ENCODE results near the gene LAMTOR3. TPM values are rescaled to one million over a fixed set of nuclear protein-coding genes. Genes with fewer than 3 reads are reported as not detected.
A peak's percentile ranks its signal among the peaks of the same experiment; 100 is the strongest.

The LAMTOR3 gene
- polyA plus RNA-seq (2013, experiment 1 of 2; ENCODE audit: insufficient read length) = 33.5 TPM
- polyA plus RNA-seq (2013, experiment 2 of 2; ENCODE audit: insufficient read length) = 35.9 TPM

DNA sequence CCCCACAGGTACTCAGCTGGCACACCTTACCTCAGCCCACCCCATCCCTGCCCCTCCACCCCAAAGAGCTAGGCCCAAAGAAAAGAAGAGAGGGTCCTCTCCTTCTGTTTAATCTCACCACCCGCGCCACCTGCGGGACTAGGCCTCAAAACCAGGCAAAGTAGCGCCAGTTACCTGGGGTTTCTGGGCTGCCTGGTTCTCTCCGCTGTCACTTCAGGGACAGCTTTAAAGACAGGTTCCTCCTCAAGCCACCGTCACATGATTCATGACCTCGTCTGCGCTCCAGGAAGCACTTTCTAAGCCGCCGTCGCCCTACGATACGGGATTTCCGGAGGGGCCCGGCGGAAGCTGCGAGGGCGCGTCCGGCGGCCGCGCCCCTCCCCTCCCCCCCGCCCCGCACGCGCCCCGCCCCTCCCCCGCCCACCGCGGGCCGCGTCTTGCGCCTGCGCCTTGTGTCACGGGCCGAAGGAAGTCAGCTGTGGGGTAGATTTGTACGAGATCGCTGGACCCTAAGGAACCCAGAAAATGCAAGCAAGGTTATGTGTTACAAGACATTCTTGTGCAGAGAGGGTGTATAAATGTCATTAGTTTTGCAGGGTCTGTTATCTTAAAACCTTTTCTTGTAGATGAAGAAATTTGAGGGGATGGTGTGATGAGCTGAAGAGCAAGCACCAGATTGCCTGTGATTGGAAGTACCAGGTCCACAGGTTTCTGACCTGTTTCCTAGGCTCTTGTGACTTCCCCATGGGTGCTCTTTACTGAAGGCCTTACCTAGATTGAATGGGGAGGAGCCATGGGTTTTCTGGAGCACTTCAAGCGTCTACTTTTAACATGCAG, at the start of gene LAMTOR3:
Gene LAMTOR3 (minus strand): TSS at position 267 of the 837 bp plus-strand sequence. CDS start 464 bp downstream, outside the sequence.
- peak; percentile 90 for DNase-seq

DNA sequence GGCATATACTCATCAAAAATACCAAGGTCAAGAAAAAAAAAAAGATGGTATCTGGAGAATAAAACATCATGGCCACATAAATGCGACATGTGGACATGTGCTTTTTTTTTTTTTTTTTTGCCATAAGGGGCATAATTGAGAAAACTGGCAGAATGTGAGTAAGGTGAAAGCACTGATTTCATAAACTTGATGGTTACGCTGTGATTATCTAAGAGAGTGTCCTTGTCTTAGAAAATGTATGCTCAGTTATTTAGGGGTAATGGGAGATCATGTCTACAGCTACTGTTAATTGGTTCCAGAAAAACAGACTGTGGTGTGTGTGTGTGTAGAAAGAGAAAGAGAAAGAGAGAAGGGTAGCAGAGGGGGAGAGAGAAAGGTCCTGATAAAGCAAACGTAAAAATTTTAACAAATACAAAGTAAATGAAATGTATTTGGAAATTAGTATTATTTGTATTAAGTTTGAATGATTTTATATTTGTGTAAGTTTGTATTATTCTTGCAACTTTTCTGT, 44.1 kb upstream of the LAMTOR3 start:
- DNase-seq = no peak

GRCh38 chr4:99934891-99935290, 40.7 kb upstream of the LAMTOR3 start:
- no peak for DNase-seq

- no peak for DNase-seq
Observed at GRCh38 chr4:99927566-99927965, 33.3 kb upstream of the LAMTOR3 start.

GRCh38 chr4:99921174-99921573, 26.9 kb upstream of the LAMTOR3 start:
- DNase-seq = no peak

- no peak for DNase-seq
Observed at GRCh38 chr4:99918656-99919055, 24.4 kb upstream of the LAMTOR3 start.

GRCh38 chr4:99917575-99917974, 23.3 kb upstream of the LAMTOR3 start:
- DNase-seq = no peak

GRCh38 chr4:99915449-99915848, 21.2 kb upstream of the LAMTOR3 start:
- DNase-seq = peak; percentile 6

DNA sequence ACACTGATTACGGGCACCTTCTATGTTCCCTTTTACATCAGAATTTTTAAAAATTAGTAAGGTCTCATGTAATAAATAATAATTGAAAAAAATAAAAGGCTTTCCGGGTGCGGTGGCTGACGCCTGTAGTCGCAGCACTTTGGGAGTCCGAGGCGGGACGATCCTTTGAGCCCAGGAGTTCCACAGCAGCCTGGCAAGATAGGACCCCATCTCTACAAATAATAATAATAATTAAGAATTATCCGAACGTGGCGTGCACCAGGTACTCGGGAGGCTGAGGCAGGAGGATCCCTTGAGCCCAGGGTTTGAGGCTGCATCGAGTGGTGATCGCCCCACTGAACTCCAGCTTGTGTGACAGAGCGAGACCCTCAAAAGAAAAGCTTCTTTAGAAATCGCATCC, 771 bp upstream of the LAMTOR3 start:
- DNase-seq = no peak

DNA sequence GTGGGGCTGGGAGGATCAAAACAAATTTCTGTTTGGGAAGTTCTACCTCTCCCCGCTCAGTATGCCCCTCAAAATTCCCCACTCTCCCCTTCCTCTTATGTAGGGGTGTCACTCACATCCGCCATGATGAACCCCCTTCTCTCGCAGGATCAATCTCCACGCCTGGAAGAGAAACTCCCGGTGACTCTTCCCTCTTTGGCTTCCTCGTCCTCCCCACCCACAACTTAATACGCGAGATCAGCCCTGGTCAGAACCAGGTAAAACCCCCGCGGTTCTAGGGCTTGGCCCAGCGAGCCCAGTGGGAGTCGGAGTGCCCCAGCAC, 427 bp downstream of the LAMTOR3 start:
- no peak for DNase-seq

DNA sequence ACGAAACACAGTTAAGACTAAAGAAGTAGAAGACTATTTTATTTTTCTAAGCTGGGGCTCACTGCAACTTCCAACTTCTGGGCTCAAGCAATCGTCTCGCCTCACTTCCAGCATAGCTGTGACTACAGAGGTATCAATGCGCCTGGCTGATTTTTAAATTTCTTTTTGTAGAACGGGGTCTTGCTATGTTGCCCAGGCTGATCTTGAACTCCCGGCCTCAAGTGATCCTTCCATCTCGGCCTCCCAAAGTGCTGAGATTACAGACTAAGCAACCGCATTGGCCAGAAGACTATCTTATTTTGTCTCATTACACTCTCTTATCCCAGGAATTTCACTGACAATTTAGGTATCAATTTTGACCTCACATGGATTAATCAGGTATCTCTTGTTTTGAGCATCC, 1.2 kb downstream of the LAMTOR3 start:
- DNase-seq = no peak

GRCh38 chr4:99891351-99891750, 2.9 kb downstream of the LAMTOR3 start:
- no peak for DNase-seq

GRCh38 chr4:99887837-99888236, 6.4 kb downstream of the LAMTOR3 start:
- DNase-seq = peak; percentile 6

DNA sequence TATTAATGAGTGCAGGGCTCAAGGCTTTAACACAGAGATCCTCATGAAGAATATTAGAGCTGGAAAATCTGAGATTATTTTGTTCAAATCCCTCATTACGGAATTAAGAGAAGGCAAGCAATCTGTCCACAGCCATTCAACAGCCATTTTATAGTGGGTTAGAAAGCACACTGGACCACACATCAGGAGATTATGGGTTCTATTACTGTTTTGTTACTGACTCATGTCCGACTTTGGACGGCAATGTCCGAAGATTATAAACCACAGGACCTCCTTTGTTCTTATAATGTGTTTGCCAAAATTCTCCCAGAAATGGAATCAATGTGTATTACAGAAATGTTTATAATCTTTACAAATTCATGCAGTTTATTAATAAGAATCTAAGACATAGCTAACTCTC, 8.1 kb downstream of the LAMTOR3 start:
- no peak for DNase-seq

- no peak for DNase-seq
Observed at GRCh38 chr4:99885687-99886086, 8.5 kb downstream of the LAMTOR3 start.

- DNase-seq = no peak
Observed at GRCh38 chr4:99885063-99885664, 9.1 kb downstream of the LAMTOR3 start.

DNA sequence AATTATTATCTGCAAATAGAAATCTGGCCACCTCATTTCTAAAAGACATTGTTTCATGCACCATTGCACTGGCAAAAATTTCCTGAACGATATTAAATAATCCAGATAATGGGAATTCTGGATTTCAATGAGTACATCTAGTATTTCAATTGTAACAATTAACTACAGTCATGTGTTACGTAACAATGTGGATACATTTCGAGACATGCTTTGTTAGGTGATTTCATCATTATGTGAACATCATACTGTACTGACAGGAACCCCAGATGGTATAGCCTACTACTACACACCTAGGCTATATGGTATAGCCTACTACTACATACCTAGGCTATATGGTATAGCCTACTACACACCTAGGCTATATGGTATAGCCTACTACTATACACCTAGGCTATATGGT, 14.8 kb downstream of the LAMTOR3 start:
- DNase-seq = no peak

GRCh38 chr4:99878604-99879003, 15.6 kb downstream of the LAMTOR3 start:
- no peak for DNase-seq

- DNase-seq = no peak
Observed at GRCh38 chr4:99876946-99877345, 17.3 kb downstream of the LAMTOR3 start.

GRCh38 chr4:99875071-99875470, 19.2 kb downstream of the LAMTOR3 start:
- DNase-seq = no peak

DNA sequence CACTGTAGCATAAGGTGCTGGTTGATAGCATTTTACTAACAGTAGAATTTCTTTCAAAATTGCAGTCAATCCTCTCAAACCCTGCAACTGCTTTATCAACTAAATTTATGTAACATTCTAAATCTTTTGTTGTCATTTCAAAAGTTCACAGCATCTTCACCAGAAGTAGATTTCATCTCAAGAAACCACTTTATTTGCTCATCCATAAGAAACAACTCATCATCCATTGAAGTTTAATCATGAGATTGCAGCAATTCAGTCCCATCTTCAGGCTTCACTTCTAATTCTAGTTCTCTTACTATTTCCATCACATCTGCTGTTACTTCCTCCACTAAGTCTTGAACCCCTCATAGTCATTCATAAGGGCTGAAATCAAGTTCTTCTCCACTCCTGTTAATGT, 21.7 kb downstream of the LAMTOR3 start:
- DNase-seq = no peak

- peak; percentile 71 for DNase-seq
Observed at GRCh38 chr4:99868126-99868596, 26.1 kb downstream of the LAMTOR3 start.

GRCh38 chr4:99863804-99864203, 30.4 kb downstream of the LAMTOR3 start:
- no peak for DNase-seq
